ENCODE results near the gene SRSF4. TPM values are rescaled to one million over a fixed set of nuclear protein-coding genes. Genes with fewer than 3 reads are reported as not detected.
A peak's percentile ranks its signal among the peaks of the same experiment; 100 is the strongest.

SRSF4 gene
- total RNA-seq, 1 donor from 2014 or later = 50.9 TPM

DNA sequence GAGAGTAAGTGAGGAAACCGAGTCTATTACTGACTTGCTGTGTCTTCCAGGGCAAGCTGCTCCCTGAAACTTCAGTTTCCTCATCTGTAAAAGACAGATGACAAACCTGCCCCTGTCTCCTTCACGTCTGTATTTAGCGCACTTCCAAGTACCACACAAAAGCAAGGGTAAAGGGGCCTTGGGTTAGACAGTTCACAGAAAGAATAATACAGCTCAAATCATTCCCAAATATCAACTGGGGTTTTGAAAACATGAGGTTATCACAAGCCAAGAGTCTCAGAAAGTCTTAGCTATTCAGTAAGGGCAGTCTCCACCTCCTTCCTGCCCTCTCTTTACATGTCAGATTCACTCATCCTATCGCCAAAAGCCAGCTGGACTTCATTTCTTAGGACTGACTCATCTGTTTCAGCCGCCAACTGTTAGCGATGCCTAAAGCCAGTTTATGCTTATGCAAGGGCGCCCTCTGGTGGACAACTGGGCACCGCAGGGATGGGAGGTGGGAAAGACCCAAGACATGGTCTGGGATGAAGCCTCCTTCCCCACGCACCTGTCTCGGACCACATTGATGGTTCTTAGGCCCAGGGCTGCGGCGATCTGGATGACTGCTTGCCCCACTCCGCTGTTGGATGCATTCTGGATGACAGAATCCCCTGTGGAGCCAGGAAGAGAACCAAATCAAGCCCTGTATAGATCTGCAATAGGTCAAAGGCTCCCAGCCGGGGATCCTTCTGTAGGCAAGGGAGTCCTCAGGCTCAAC lies 21.1 kb upstream of the SRSF4 start:
- DNase-seq = peak; percentile 96
- peak; percentile 96 for ATAC-seq (ENCODE audit: poor library complexity)
- intact Hi-C loops (cut with DNase I) = loop anchor here (2.0 to 10.0 kb wide), 3 partner anchors 168 to 418 kb away; no protein-coding TSS in a partner anchor

DNA sequence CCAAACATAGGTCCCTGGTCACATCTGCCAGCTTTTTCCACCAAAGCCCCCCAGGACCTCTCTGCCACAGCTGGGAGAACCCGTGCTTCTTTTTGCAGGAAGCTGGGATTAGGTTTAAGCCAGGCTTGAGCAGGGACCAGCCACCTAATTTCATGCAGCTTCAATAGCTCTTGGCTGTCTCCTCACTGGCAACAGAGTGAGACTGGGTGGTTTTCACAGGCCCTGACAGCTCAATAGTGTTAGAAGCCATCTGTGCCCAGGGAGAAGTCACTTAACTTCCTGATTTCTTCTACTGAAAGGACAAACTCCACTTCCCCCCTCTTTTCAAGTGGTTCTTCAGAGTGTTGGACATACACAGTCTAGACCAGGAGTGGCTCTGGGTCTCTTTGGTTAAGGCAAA lies 20.4 kb upstream of the SRSF4 start:
- intact Hi-C loops (cut with DNase I) = loop anchor here (2.0 to 10.0 kb wide), 3 partner anchors 167 to 417 kb away; no protein-coding TSS in a partner anchor
- no peak for DNase-seq
- ATAC-seq (ENCODE audit: poor library complexity) = peak; percentile 14

DNA sequence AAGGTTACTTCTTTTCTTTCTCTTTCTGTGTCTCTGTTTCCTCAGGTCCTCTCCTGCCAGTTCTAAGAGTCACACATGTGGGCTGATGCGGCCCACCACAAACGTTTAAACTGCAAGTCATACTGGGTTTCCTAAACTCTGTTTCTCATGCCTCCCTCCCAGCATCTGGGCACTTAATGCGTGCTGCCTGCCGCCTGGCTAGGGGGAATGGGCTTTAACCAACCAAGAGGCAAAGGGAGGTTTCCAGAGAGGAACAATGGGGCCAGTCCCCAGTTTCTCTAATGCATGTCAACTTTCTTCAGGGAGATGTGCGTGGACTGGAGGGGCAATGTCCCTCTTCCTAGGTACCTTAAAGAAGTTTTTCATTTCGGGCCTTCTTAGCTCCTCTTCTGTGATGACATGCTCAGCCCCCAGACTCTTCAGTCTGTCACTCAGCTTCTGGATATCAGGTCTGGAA lies 19.9 kb upstream of the SRSF4 start:
- ATAC-seq (ENCODE audit: poor library complexity) (no peak), DNase-seq (no peak)
- intact Hi-C loops (cut with DNase I) = loop anchor here (2.0 to 10.0 kb wide), 3 partner anchors 167 to 417 kb away; no protein-coding TSS in a partner anchor

DNA sequence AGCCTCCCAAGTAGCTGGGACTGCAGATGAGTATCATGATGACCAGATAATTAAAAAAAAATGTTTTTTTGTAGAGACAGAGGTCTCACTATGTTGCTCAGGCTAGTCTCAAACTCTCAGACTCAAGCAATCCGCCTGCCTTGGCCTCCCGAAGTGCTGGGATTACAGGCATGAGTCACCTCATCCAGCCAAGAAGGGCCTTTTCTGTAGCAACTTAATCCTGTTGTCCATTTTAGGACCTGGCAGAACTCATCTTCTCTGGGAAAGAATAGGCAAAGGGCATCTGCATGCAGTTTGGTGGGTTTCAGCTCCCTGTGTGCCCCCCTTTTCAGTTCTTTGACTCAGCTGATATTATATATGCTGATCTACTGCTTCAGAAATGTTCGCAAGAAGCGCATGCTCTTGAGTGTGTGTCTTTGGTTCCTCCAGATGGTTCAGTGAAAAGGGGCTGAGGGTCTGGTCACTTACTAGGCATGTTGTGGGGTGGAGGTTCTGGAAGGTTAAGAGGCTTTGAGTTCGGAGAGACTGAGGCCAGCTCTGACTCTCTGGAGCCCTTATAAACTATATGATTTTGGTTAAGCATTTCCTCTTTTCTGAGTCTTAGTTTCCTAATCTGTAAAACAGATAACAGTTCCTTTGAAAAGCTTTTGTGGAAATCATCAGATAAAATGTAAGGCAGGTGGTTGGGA lies 19.4 kb upstream of the SRSF4 start:
- DNase-seq = no peak
- ATAC-seq (ENCODE audit: poor library complexity) = no peak
- intact Hi-C loops (cut with DNase I) = loop anchor here (10.0 kb wide), 2 partner anchors 166 to 416 kb away; no protein-coding TSS in a partner anchor

DNA sequence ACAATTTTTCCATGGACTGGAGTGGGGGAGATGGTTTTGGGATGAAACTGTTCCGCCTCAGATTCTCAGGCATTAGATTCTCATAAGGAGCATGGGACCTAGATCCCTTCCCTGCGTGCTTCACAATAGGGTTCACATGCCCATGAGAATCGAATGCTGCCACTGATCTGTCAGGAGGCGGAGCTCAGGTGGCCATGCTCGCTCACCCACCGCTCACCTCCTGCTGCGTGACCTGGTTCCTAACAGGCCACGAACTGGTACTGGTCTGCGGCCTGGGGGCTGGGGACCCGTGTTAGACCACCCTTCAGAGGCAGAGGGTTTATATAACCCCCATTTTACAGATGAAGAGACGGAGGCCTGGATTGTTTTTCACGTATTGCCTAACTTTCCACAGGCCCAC lies 16.3 kb upstream of the SRSF4 start:
- no peak for ATAC-seq (ENCODE audit: poor library complexity)
- intact Hi-C loops (cut with DNase I) = no loop called here
- DNase-seq = no peak

DNA sequence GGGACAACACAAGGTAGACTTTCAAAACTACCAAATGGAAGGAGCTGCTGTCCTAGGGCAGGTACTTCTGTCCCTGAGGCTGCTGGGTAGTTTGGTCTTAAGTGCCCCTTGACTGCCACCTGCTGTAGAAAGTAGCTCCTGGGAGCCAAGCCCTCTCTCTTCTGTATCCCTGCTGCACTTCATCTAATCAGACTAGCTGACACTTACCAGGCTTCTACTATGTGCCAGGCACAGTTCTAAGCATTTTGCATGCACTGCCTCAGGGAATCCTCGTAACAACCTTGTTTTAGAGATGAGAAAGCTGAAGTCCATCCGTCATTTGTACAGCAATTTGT lies 15.9 kb upstream of the SRSF4 start:
- intact Hi-C loops (cut with DNase I) = no loop called here
- ATAC-seq (ENCODE audit: poor library complexity) (peak; percentile 72), DNase-seq (no peak)

DNA sequence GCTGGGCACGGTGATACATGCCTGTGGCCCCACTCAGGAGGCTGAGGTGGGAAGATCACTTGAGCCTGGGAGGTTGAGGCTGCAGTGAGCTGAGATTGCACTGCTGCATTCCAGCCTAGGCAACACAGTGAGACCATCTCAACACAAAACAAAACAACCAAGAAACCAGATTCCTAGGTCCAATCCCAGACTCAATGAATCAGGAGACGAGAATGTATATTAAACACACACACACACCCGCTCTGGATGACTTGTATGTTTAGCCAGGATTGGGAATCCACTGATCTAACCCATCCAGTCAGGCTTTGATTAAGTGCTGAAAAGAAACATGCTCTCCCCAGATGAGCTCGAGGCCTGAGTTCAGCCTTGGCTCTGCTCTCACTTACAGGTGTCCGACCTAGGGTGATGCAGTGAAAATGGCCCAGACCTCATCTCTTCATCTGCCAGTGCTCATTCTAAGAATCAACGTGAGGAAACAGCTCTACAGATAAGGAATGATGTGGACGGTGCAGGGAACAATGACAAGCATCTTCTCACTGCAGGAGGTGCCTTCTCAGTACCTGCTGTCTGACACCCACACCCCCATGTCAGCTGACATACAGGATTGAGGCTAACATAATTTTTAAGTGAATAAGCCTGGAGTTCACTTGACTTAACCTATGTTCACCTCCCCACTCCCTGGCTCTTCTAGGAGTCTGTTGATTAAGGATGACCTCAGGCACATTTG lies 15.3 kb upstream of the SRSF4 start:
- intact Hi-C loops (cut with DNase I) = no loop called here
- no peak for ATAC-seq (ENCODE audit: poor library complexity)
- DNase-seq = no peak

DNA sequence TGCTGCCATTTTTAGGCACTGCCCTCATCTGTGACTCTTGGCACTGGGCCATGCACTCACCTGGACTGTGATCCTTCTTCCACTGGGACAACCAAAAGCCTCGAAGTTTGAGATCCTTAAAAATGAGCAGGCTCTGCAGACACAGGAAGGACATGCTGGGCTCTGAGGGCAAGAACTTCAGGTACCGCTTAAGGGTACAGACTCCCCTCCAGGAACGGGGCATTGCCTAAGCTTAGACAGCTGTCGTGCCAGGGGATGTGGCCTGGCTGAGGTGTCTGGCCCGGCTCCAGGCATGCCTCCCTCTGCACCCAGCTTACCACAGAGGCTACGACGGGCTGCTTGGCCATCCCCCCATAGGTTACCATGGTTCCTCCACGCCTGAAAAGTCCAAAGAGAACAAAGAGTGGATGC lies 14.2 kb upstream of the SRSF4 start:
- ATAC-seq (ENCODE audit: poor library complexity) (no peak), DNase-seq (no peak)
- intact Hi-C loops (cut with DNase I) = no loop called here

DNA sequence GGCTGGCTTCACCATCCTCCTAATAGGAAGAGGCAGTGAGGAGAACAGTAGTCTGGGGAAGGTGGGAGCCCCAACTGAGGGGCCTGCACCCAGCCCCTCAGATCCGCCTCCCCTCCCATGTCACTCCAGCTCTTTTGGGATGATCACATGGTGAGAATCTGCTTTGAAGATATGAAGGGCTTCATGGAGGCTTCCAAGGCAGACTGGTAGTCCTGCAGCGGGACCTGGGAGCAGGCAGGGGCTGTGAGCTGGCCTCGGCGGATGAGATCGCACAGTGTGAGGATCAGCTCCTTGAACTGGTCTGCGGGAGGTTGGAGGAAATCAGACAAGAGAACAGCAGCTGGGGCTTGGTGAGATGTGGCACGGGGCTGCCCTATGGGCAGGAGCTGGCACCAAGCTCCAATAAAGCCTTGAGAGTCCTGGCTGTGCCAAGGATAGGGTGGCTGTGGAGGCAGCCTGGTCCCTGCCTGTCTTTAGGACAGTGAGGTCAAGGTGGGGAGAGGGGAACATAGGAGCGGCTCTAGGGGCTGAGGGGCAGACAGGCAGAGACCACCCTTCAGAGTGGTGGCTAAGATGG lies 12.3 kb upstream of the SRSF4 start:
- no peak for DNase-seq
- ATAC-seq (ENCODE audit: poor library complexity) = no peak
- intact Hi-C loops (cut with DNase I) = no loop called here

DNA sequence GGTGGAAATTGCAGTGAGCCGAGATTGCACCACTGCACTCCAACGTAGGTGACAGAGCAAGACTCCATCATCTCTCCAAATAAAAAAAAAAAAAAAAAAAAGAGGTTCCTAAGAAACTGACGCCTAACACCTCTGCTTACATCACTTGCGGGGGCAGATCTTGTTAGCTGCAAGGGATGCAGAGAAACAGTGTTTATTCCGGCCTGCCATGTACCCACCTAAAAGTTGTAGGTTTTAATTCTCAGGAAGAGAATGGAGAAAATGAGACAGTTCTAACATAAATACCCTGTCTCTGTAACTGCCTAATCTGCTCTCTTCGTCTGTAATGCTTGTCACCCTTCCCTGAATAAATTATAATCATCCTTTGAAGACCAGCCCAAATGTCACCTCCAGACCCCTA lies 9.0 kb upstream of the SRSF4 start:
- no peak for DNase-seq
- ATAC-seq (ENCODE audit: poor library complexity) = no peak
- intact Hi-C loops (cut with DNase I) = no loop called here

DNA sequence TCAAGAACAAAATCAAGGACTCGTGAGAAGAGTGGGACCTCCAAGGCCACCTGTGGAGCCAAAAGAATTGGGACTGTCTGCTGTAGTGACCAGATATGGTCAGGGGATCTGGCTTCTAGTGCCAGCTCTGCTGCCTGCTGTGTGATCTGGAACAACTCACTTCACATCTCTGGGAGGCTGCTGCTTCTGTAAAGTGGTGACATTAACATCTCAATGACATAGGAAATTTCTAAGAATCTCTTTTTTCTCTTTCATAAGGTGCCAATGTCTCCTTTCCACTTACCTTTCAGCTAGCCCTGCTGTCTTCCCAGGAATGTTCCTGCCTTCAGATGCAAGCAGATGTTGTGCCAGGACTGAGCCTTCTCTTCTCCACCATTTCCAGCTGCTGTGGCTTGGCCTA lies 5.0 kb upstream of the SRSF4 start:
- intact Hi-C loops (cut with DNase I) = no loop called here
- ATAC-seq (ENCODE audit: poor library complexity) = no peak
- DNase-seq = no peak

DNA sequence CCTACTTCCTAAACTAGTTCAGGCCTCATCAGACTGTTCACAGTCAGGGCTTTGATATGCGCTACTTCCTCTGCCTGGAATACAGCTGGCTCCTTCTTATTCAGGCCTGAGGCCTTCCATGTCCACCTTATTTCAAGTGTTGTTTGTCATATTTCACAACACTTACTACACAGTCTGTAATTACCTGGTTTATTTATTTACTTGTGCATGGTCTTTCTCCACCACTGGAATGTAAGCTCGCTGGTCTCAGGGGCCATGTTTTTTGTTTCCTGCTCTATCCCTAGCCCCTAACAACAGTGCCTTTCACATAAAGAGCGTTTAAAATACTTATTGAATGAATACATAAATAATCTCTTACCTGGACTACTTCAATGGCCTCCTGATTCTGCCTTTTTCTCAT lies 4.6 kb upstream of the SRSF4 start:
- ATAC-seq (ENCODE audit: poor library complexity) (no peak), DNase-seq (no peak)
- intact Hi-C loops (cut with DNase I) = no loop called here

DNA sequence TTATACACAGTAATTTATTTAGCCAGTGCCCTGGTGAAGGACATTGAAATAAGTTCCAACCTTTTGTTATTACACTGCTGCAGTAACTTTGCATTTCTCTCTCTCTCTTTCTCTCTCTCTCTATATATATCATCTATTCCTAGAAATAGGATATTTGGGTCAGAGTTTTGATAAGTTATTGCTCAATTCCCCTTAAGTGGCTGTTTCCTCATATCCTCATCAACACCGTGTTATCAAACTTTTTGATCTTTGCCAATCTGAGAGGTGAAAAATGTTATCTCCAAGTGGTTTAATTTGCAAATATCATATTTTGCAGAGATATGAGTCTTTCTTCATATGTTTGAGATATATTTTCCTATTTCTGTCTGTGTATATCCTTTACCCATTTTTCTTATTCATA lies 1.6 kb upstream of the SRSF4 start:
- ATAC-seq (ENCODE audit: poor library complexity) (no peak), DNase-seq (no peak)
- intact Hi-C loops (cut with DNase I) = no loop called here

DNA sequence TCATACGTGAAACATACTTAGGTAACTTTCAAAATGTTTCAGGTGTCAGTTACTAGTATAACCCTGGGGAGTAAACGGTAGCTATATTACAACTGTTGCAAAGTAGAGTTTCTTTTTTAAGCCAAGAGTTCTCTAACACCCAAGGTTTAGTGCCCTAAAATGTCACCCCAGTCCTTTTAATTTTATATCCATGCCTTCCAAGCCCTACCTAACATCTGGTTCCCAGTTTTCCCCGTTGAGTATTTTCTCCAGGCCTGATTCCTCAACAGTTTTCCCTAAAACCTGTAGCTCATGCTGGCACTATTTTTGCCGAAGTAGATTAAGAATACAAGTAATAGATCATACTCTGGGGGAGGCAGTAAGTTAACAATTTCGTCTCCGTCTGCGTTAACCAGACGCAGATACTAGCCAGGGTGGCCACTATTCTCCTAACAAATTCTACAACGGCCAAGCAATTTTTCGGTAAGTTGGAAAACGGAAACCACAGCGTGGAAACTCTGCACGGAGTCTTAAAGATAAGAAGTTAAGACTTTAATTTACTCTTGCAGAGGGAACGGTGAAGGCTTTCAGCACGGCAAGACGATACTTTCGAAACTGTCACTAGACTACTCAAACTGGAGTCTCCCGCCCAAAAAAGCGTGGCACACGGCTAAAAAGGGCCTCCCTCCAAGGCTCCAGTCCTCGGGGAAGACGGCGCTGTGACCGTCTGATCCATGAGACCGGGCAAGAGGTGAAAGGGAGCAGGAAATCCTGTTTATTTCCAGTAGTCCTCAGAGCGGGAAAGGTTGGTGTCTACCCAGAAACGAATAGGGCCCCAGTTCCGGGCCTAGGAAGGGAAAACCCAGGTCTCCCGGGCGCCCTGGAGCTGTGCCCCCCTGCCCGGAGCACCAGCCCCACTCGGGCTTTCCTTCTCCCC lies 945 bp downstream of the SRSF4 start:
- ATAC-seq (ENCODE audit: poor library complexity) = peak; percentile 6
- intact Hi-C loops (cut with DNase I) = no loop called here
- DNase-seq = no peak

DNA sequence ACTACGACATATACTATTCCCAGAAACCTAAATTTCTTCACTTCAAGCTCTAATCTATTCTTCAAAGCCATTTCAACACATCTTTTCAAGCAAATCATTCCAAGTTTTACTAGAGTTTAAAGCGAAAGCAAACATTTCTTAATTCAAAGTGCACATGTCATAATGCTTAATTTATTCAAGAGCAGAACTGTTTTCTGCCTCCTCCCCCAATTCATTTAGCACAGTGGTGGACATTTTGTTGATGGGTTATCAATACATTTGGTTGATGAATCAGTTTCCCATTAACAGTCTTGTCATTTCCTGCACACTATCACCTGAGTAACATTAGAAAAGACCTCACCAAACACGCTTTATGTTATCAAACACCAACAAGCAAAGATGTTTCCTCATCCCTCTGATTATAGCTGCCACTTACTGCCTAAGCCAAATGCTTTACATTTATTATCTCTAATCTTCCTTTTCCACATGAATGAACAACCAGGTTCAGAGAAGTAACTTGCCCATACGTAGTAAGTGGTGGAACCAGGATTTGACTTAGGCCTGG lies 2.0 kb downstream of the SRSF4 start:
- intact Hi-C loops (cut with DNase I) = no loop called here
- no peak for DNase-seq
- no peak for ATAC-seq (ENCODE audit: poor library complexity)

DNA sequence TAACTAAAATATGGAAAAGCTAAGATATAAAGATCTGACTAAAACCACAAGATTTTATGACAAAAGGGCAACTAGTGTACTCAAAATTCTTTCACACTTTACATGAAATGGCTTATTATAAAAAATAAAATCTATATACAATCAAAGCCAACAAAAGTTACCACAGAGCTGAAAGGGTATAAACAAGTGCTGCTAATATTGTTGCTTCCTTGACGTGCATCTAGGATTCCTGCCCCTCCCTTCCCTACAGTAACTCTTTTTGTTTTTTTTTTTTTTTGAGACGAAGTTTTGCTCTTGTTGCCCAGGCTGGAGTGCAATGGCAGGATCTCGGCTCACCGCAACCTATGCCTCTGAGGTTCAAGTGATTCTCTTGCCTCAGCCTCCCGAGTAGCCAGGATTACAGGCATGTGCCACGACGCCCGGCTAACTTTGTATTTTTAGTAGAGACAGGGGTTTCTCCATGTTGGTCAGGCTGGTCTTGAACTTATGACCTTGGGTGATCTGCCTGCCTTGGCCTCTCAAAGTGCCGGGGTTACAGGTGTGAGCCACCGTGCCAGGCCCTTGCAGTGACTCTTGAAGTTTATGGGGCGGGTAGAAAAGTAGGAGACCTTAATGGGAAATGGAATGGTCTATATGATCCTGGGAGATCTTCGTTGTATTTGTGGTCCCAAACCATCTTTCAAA lies 4.5 kb downstream of the SRSF4 start:
- intact Hi-C loops (cut with DNase I) = no loop called here
- DNase-seq = no peak
- no peak for ATAC-seq (ENCODE audit: poor library complexity)

DNA sequence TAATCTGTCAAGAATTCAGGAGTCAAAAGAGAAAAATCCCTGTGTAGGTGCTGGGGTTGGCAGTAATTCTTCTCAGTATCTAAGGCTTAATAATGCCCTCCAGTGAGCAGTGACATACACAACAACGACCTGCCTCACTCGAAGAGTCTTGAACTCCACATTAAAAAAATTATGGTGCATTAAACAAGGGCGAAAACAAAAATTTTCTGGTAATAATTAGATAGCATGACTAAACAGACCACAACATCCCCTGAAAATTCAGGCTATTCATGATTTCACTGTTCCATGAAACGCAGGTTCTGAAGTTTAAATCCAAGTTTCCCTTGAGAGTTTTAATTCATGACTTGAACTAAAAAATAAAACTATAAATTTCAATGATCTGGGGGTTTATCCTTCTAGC lies 5.1 kb downstream of the SRSF4 start:
- DNase-seq (no peak), ATAC-seq (ENCODE audit: poor library complexity) (no peak)
- intact Hi-C loops (cut with DNase I) = no loop called here

Data from Right ventricle myocardium superior (tissue), 1 donor.